ENCODE data around the gene ATP9A.
"Not testable (repeated sequence)": the region's sequence is repeated elsewhere in the genome, so short reads cannot be mapped to it uniquely, and the experiment has no call there.

ATP9A gene

GRCh38 chr20:51790256-51790655 lies 22.1 kb upstream of the ATP9A start:
- no peak for DNase-seq

- no peak for DNase-seq
Observed at GRCh38 chr20:51789434-51789833, 21.2 kb upstream of the ATP9A start.

GRCh38 chr20:51788822-51789221 lies 20.6 kb upstream of the ATP9A start:
- no peak for DNase-seq

GRCh38 chr20:51784299-51784698 lies 16.1 kb upstream of the ATP9A start:
- DNase-seq: no peak

- not testable (repeated sequence) for DNase-seq
Observed at GRCh38 chr20:51778229-51778759, 10.1 kb upstream of the ATP9A start.

- DNase-seq: no peak
Observed at GRCh38 chr20:51775241-51775640, 7.1 kb upstream of the ATP9A start.

GRCh38 chr20:51772236-51772635 lies 4.0 kb upstream of the ATP9A start:
- DNase-seq: no peak

- no peak for DNase-seq
Observed at GRCh38 chr20:51769976-51770615, 1.9 kb upstream of the ATP9A start.

GRCh38 chr20:51768759-51769517 lies 748 bp upstream of the ATP9A start:
- DNase-seq: no peak

GRCh38 chr20:51766994-51767866 lies 960 bp downstream of the ATP9A start:
- DNase-seq: peak; percentile 12

- DNase-seq: not testable (repeated sequence)
Observed at GRCh38 chr20:51765381-51765780, 2.8 kb downstream of the ATP9A start.

- DNase-seq: no peak
Observed at GRCh38 chr20:51763965-51764602, 4.1 kb downstream of the ATP9A start.

- no peak for DNase-seq
Observed at GRCh38 chr20:51760905-51761546, 7.2 kb downstream of the ATP9A start.

GRCh38 chr20:51759769-51760510 lies 8.2 kb downstream of the ATP9A start:
- DNase-seq: no peak

- no peak for DNase-seq
Observed at GRCh38 chr20:51758978-51759544, 9.1 kb downstream of the ATP9A start.

GRCh38 chr20:51757226-51757625 lies 11.0 kb downstream of the ATP9A start:
- DNase-seq: no peak

GRCh38 chr20:51756653-51757052 lies 11.5 kb downstream of the ATP9A start:
- no peak for DNase-seq

- not testable (repeated sequence) for DNase-seq
Observed at GRCh38 chr20:51753220-51753619, 15.0 kb downstream of the ATP9A start.

- DNase-seq: no peak
Observed at GRCh38 chr20:51752343-51752951, 15.7 kb downstream of the ATP9A start.

- no peak for DNase-seq
Observed at GRCh38 chr20:51750770-51751388, 17.3 kb downstream of the ATP9A start.

Measured in NCI-H446 treated with DMSO at 0.1 percent for 48 hours (cell line).